ENCODE measurements around the gene MRPL44.

MRPL44 gene

GRCh38 chr2:224011837-224012236 is 54.6 kb downstream of the MRPL44 start:
- TF ChIP-seq CTCF (IDR thresholded peaks at IDR 0.05; ENCODE audit: control insufficient read depth, insufficient read depth, low read depth, low read length, missing control alignments) = no peak
- no peak overlapping the region for H3K4me3 ChIP-seq (ENCODE audit: control insufficient read depth, low read depth, low read length)
- DNase-seq (ENCODE audit: low read depth) = no peak

DNA sequence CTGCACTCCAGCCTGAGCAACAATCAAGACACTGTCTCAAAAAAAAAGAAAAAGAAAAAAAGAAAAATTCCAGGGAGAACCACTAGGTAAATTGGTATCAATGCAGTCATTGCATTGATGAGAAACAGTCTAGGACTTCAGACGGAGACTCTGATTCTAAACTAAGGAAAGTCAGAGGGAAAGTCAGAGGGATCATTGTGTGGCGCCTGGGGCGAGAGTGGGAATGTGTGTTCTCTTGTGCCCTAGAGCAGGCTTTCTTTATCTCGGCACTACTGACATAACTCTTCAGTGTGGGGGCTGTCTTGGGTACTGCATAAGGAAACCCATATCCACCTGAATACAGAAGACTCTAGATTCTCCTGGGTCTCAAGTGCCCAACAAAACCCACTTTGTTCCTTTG is 57.1 kb downstream of the MRPL44 start:
- no peak overlapping the region for H3K4me3 ChIP-seq (ENCODE audit: control insufficient read depth, low read depth, low read length)
- TF ChIP-seq CTCF (IDR thresholded peaks at IDR 0.05; ENCODE audit: control insufficient read depth, insufficient read depth, low read depth, low read length, missing control alignments) = no peak
- no peak for DNase-seq (ENCODE audit: low read depth)

DNA sequence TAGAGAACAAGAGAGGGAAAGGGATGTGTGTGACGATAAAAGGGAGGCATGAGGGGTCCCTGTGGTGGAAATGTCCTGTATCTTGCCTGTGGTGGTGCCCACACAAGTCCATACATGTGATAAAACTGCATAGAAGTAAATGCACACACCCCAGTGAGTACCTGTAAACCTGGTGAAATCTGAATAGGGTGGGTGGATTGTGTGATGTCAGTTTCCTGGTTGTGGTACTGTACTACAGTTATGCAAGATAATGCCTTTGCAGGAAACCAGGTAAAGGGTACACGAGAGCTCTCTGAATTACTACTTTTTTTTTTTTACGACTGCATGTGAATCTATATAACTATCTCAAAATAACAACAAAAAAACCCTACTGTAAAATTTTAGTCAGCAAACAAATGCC is 59.7 kb downstream of the MRPL44 start:
- no peak for TF ChIP-seq CTCF (IDR thresholded peaks at IDR 0.05; ENCODE audit: control insufficient read depth, insufficient read depth, low read depth, low read length, missing control alignments)
- no peak for DNase-seq (ENCODE audit: low read depth)
- H3K4me3 ChIP-seq (ENCODE audit: control insufficient read depth, low read depth, low read length) = no peak overlapping the region

All from AG09309 (cell line).